HG02588 (cell line): ENCODE measurements around the gene ADIG.

Source experiments
- ATAC-seq: cut with Tn5 transposase; IDR thresholded peaks from one replicate; pipeline ENCODE4 v1.9.1; 2021; ENCODE audit warnings: mild to moderate bottlenecking, moderate library complexity; ENCODE audit not compliant: unreplicated experiment

The ADIG gene

GRCh38 chr20:38600057-38600456 lies 19.1 kb downstream of the ADIG start:
- ATAC-seq, result no peak

- ATAC-seq, result no peak
Measured at GRCh38 chr20:38601216-38602184, 20.5 kb downstream of the ADIG start, which contains the start of gene ARHGAP40. ARHGAP40 (plus strand) TSS chr20:38601809.

- no peak for ATAC-seq
Measured at GRCh38 chr20:38602185-38602581, 21.2 kb downstream of the ADIG start.

DNA sequence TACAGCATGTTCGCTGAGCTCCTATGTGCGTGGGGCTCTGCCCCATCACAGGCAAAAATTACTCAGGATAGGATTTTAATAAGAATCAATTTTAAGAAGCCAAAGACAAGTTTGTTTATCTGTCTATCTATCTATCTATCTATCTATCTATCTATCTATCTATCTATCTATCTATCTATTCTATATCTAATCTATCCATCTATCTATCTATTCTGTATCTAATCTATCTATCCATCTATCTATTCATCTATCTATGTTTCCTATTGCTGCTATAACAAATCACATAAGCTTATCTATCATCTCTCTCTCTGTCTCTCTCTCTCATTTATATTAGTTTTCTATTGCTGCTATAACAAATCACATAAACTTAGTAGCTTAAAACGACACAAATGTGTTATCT lies 22.3 kb downstream of the ADIG start:
- ATAC-seq, result no peak

GRCh38 chr20:38604873-38605303 lies 23.9 kb downstream of the ADIG start:
- ATAC-seq, result no peak

GRCh38 chr20:38607351-38607750 lies 26.4 kb downstream of the ADIG start:
- no peak for ATAC-seq

DNA sequence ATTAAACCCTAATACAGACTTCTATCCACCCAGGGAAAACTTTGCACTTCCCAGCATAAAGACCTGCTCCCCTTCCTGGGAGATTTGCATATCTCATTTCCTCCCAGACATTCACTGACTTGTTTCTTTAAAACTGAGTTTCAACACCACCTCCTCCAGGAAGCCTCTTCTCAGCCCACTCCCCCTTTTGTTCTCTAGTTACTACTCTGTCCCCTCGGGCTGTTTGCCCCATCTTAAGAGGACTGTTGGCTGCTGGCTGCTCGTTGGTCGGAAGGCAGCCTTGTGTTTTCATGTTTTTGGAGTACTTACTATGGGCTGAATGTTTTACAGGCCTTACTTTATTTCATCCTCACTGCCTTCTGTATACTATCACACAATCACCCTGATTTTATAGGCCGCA lies 27.2 kb downstream of the ADIG start:
- ATAC-seq, result no peak

- ATAC-seq, result no peak
Measured at GRCh38 chr20:38609815-38610214, 28.8 kb downstream of the ADIG start.

GRCh38 chr20:38610521-38610920 lies 29.5 kb downstream of the ADIG start:
- ATAC-seq, result no peak

DNA sequence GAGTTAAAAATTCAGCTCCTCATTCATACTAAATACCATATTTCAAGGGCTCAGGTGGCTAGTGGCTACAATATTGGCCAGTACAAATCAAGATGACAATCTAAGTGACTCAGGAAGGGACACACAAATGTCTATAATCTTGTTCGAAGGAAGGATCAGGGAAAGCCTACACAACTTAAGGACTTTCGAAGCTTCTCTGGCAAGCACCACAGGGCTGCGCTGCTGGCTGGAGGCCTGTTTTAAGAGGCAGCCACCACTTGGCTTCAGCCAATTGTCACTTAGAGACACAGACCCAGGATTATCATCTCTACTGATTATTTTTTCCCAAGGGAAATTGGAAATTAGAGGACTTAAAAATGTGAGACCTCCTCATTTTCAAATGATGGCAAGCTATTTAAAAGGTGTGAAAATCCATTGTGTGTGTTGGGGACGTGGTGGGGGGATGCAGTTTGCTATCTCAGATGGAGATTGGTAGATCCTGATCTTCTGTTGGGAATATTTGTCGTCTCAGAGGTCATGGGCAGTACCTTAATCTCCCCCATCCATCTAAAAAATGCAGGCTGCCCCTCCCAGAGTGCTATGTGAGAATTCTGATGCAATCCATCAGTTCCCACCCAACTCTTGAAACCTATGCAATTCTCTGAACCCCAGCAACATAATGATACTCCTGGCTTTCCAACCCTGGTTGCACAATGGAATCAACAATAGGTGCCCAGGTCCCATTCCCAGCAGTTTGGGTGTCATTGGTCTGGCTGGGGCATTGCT lies 31.9 kb downstream of the ADIG start:
- no peak for ATAC-seq

DNA sequence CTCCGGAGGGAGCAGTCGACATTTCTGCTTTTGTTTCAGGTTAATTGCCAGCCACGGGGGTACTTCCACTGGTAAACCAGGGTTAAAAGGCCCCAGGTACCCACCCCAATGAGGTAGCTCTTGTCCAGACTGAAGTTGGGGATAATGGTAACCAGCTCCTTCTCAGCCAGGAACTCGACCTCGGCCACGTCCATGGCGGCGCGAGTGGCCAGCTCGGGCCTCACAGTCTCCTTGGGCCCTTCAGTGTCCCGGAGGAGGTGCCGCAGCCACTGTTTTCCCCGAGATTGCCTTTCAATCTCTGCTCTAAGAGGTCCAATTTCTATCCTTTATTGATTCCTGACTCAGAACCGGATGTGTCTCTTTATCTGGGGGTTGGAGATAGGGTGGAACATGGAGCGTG lies 34.3 kb downstream of the ADIG start:
- ATAC-seq, result no peak

- ATAC-seq, result no peak
Measured at GRCh38 chr20:38616457-38616856, 35.5 kb downstream of the ADIG start.

DNA sequence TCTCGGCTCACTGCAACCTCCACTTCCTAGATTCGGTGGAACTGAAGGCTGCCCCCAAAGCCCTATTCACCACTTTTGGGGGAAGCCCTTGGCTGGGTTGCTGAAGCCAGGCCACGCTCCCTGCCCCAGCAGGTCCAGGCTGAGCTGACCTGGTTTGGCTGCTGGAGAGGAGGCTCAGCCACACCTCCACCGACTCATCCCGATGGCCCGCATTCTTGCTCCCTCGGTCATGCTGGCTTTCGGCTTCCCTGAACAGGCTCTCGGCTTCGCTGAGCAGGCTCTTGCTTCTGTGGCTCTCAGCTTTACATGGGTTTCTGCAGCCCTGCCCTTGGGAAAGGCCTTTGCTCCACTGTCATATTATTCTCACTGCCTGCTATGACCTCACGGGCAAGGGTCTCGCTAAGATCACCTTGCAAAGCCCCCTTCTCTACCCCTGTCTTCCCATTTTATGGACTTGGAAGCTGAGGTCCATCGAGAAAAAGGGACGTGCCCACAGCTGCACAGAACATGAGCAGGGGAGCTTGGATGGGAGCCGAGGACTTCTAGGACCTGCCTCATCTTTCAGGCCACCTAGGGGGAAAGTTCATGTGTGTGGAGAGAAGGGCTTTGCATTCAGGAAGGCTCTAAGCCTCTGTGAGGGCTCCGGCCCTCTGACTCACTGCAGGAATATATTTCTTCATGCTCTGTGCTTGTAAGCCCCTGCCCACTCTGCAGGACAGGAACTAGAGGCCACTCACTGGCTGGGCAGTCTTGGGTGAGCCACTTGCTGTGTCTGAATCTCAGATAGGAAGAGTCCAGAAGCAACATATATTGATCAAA lies 36.2 kb downstream of the ADIG start:
- no peak for ATAC-seq

GRCh38 chr20:38617830-38618196 lies 36.8 kb downstream of the ADIG start:
- ATAC-seq, result no peak

GRCh38 chr20:38620441-38620840 lies 39.4 kb downstream of the ADIG start:
- ATAC-seq, result no peak

DNA sequence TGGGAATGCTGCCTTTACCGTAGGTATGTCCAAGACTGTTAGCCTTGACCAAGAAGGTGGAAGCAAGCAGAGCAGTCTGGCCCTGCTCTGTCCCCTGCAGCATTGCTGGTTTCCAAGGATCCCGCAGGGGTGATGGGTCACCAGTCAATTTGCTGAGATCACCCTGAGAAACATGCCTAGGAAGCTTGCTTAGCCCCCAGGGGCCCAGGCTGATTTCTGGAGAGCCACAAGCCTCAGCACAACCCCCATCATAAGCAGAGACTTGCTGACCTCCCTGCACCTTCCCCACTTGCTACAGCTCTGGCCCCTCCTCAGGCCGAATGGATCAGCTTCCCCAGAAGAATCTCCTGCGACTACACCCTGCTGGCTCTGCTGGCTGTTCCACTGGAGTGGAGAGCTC lies 42.1 kb downstream of the ADIG start:
- no peak for ATAC-seq

DNA sequence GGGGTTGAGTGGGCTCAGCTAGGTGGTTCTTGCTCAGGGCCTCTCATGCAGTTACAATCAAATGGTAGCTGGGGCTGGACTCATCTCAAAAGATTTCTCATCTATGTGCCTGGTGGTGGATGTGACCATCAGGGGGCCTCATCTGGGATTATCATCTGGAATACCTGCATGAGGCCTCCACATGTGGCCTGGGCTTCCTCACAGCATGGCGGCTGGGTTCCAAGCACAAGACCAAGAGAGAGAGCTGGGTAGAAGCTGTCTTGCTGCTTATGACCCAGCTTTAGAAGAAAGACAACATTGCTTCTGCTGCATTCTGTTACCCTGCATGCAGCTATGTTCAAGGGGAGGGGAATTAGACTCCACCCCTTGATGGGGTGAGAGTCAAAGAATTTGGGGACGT lies 43.1 kb downstream of the ADIG start:
- ATAC-seq, result no peak

- ATAC-seq, result no peak
Measured at GRCh38 chr20:38625896-38626295, 44.9 kb downstream of the ADIG start.

DNA sequence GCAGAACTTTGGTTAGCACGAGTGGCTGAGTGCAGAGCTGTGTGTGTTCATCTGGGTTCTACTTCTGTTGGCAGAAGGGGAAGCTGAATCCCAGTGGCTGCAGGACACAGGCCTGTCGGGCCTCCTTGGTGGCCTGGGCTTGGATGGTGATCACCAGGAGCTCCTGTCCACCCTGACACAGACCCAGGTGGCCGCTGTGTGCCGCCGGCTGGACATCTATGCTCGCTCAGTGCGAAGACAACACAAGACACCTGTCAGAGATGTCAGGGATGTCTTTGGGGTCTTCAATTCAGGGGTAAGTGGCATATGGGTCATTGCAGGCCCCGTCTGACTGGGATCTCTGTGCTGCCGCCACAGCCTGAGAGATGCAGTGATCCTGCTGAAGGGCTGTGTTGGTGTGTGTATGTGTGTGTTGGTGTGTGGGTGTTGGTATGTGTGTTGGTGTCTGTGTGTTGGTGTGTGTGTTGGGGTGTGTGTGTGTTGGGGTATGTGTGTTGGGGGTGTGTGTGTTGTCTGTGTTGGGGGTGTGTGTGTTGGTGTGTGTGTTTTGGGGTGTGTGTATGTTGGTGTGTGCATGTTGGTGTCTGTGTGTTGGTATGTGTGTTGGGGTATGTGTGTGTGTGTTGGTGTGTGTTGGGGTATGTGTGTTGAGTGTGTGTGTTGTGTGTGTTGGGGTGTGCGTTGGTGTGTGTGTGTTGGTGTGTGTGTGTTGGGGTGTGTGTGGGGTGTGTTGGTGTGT lies 46.1 kb downstream of the ADIG start:
- ATAC-seq, result no peak
